Upper lobe of left lung (tissue), 4 donors: ENCODE data around the gene CABLES2.

ENCODE experiments used
- CTCF ChIP-seq, 6 experiments: fragments of 450-650 bp in 4 of 6; fragments of 200-600 bp in 2 of 6; sonication (generic) in 2 of 6; IDR thresholded peaks; one replicate each; pipeline ENCODE4 v1.5.1; 2016 to 2019; ENCODE audit warnings: antibody characterized with exemption in 6 of 6
- POLR2A ChIP-seq, 4 donors: fragments of 450-650 bp; IDR thresholded peaks; one replicate each; pipeline ENCODE4 v1.5.1; 2016 to 2017; ENCODE audit warnings: antibody characterized with exemption in 4 of 4, mild to moderate bottlenecking in 2 of 4

GRCh38 chr20:62408640-62409039, 1.6 kb upstream of the CABLES2 start:
- TF ChIP-seq CTCF (IDR thresholded peaks at IDR 0.05) (no peak), POLR2A (IDR thresholded peaks at IDR 0.05) (no peak)
